Thymus (tissue), 11 donors: ENCODE measurements around the gene TMEM267. TPM values are rescaled to one million over a fixed set of nuclear protein-coding genes. Genes with fewer than 3 reads are reported as not detected.
"Not testable (repeated sequence)": the region's sequence is repeated elsewhere in the genome, so short reads cannot be mapped to it uniquely, and the experiment has no call there.

Source experiments
- DNase-seq, 9 donors: peaks; one replicate each; pipeline ENCODE4 v3.0.0-alpha.2; 2013; ENCODE audit warnings: low spot score in 9 of 9, low read depth in 6 of 9, missing footprints in 1 of 9
- H3K27ac ChIP-seq, 2 donors: one replicate each; pipeline ENCODE4 v1.5.1; 2013; ENCODE audit warnings: control low read depth in 1 of 2, low read depth in 1 of 2, low read length in 1 of 2, mild to moderate bottlenecking in 1 of 2, moderate library complexity in 1 of 2
- H3K27me3 ChIP-seq, 2 donors: one replicate each; pipeline ENCODE4 v1.5.1; 2013; ENCODE audit warnings: low read length in 1 of 2; ENCODE audit not compliant: control insufficient read depth in 2 of 2, insufficient read depth in 1 of 2
- H3K36me3 ChIP-seq, 2 donors: one replicate each; pipeline ENCODE4 v1.5.1; 2013; ENCODE audit warnings: low read length in 1 of 2, mild to moderate bottlenecking in 1 of 2, moderate library complexity in 1 of 2; ENCODE audit not compliant: control insufficient read depth in 2 of 2, insufficient read depth in 2 of 2
- H3K4me1 ChIP-seq, 2 donors: one replicate each; pipeline ENCODE4 v1.5.1; 2013; ENCODE audit warnings: low read length in 2 of 2; ENCODE audit not compliant: control insufficient read depth in 2 of 2, insufficient read depth in 2 of 2
- H3K4me3 ChIP-seq, 2 donors: one replicate each; pipeline ENCODE4 v1.5.1; 2013; ENCODE audit warnings: low read length in 2 of 2, control low read depth in 1 of 2, mild to moderate bottlenecking in 1 of 2
- H3K9me3 ChIP-seq, 2 donors: one replicate each; pipeline ENCODE4 v1.5.1; 2013; ENCODE audit warnings: low read length in 1 of 2, mild to moderate bottlenecking in 1 of 2; ENCODE audit not compliant: control insufficient read depth in 2 of 2, insufficient read depth in 1 of 2
- WGBS: extraction: QIAGEN DNeasy Blood & Tissue Kit; methylation state at CpG from one replicate; pipeline ENCODE4 v1.1.7; 2013; 5-methylcytosine and 5-hydroxymethylcytosine counted together
- polyA plus RNA-seq: library from polyadenylated mRNA; stranded (reverse); fragments of 200-250 nt; gene quantifications from one replicate; pipeline ENCODE4 v1.2.3, GENCODE V29; 2013
- total RNA-seq: library from RNA; stranded (reverse); fragments of 120-200 nt; gene quantifications from one replicate; pipeline ENCODE4 v1.2.4, GENCODE V29; 2013
- donor health status: healthy.

Gene TMEM267
- total and polyA plus RNA-seq, 2 donors, result 12.4 to 20.6 TPM

DNA sequence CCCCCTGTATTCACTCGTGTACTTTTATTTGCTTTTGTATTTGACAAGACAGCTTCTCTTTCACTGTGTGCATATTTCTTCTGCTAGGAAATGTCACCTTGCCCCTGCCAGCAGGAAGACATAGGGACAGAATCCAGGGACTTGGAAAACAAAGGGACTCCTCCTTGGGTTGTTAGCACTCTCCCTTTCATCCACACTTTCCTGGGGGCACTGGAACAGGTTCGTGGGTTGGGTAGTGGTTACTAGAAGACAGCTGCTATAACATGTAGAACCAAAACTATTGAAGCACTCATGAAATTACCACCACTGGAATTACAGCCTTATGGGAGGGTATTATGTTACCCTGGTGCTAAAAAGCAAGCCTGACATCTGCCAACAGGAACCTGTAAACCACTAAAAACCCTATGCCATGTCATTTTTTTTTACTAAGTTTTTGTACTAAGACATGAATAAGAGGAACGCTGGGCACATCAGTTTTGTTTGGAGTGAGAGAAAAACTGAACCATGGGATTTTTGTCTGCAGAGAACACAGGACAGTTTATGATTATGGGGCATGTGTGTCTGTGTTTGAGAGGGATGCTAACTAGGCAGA is 66.8 kb downstream of the TMEM267 start:
- no peaks in the 10 kb centered on the region for H3K4me1 ChIP-seq
- 51% methylated on average over 3 of the region's 3 CpGs for WGBS
- H3K9me3 ChIP-seq, result no peaks in the 10 kb centered on the region
- DNase-seq, result no peak
- H3K36me3 ChIP-seq, result no peaks in the 10 kb centered on the region
- H3K27ac ChIP-seq, result no peak overlapping the region
- no peak overlapping the region for H3K4me3 ChIP-seq
- no peaks in the 10 kb centered on the region for H3K27me3 ChIP-seq

DNA sequence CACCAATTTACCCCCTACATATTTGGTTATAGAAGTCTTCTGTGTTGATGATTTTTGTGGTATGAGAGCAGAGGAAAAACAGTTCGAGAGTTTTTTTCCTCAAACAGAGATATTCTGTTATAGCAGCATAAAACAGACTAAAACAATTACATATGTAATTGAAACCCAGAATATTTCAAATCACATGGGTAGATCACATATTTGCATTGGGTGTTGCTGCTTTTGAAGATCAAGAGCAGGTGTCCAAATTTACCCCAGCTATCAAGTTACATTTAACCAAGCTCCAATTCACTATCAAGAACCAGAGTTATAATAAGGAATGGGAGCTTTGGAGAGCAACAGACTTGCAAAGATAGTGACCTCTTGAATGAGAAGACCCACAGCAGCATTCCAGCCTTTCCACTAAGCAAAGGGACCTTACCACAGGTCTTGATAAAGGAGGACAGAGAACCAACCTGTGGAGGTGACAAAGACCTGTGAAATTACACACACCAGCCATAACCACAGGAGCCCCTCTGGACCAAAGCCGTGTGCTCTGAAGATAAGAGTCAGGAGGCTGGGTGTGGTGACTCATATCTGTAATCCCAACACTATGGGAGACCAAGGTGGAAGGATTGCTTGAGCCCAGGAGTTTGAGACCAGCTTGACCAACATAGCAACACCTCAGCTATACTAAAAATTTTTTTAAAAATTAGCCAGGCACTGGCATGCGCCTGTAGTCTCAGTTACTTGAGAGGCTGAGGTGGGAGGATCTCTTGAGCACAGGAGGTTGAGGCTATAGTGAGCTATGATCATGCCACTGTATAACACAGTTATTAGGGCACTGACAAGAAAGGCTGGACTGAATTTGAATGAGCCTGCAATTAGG is 67.5 kb downstream of the TMEM267 start:
- WGBS, result 92% methylated on average over 3 of the region's 3 CpGs
- H3K36me3 ChIP-seq, result no peaks in the 10 kb centered on the region

GRCh38 chr5:43413966-43414365 is 69.7 kb downstream of the TMEM267 start:
- no peak for DNase-seq

More for the DNA sequence above, 67.5 kb downstream of the TMEM267 start:
- H3K27ac ChIP-seq, result no peak overlapping the region
- no peaks in the 10 kb centered on the region for H3K27me3 ChIP-seq
- no peak overlapping the region for H3K4me3 ChIP-seq
- no peaks in the 10 kb centered on the region for H3K4me1 ChIP-seq
- DNase-seq, result no peak
- H3K9me3 ChIP-seq, result no peaks in the 10 kb centered on the region

DNA sequence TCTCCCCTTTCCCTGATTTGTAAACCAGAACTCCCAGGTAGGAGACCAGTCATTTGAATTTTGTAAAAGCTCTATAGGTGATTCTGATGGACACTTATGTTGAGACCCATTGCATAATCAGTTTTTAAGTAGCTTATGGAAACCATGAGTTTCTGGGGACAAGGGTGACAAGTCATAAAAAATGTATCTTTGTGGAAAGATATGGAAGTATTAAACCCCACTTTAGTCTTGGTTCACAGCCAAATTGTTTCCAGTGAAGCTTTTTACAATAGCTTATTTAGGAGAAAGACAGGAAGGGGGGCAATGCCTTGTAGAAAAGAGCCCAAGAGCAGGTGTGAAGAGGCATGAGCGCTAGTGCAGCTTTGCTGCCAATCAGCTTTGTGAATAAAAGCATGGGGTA is 71.0 kb downstream of the TMEM267 start:
- 100% methylated on average over 1 of the region's 1 CpG for WGBS
- Histone ChIP-seq H3K27ac (no peak overlapping the region), H3K4me1 (no peaks in the 10 kb centered on the region), H3K4me3 (no peak overlapping the region), H3K9me3 (no peaks in the 10 kb centered on the region), H3K36me3 (no peaks in the 10 kb centered on the region), H3K27me3 (no peaks in the 10 kb centered on the region)
- DNase-seq, result no peak

More at GRCh38 chr5:43413966-43414365, 69.7 kb downstream of the TMEM267 start:
- H3K36me3 ChIP-seq, result no peaks in the 10 kb centered on the region
- H3K4me3 ChIP-seq, result no peak overlapping the region
- WGBS, result 97% methylated on average over 2 of the region's 2 CpGs
- no peaks in the 10 kb centered on the region for H3K9me3 ChIP-seq
- no peak overlapping the region for H3K27ac ChIP-seq
- H3K4me1 ChIP-seq, result no peaks in the 10 kb centered on the region
- no peaks in the 10 kb centered on the region for H3K27me3 ChIP-seq

GRCh38 chr5:43412156-43412555 is 71.5 kb downstream of the TMEM267 start, which contains the start of gene CCL28:
CCL28 (minus strand) TSS chr5:43412391; CDS start chr5:43412316, 75 bp downstream.
- no peak within 1 kb of the TSS for H3K27ac ChIP-seq
- no peak within 1 kb of the TSS for H3K4me3 ChIP-seq
- DNase-seq, result no peak

DNA sequence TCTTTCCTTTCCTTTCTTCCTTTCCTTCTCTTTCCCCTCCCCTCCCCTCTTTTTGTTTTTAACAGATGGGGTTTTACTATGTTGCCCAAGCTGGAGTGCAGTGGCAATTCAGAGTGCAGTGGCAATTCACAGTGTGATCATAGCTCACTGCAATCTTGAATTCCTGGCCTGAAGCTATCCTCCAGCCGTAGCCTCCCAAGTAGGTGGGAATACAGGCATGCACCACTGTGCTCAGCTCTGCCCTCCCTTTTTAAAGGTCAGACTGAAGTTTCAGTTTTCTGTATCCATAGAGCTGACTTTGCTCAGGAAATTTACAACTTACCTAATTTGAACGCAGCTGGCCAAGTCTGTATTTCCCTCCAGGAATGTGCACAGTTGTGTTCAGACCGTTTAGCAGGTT is 72.2 kb downstream of the TMEM267 start:
- Histone ChIP-seq H3K36me3 (no peaks in the 10 kb centered on the region), H3K27me3 (no peaks in the 10 kb centered on the region), H3K4me1 (no peaks in the 10 kb centered on the region), H3K9me3 (no peaks in the 10 kb centered on the region), H3K4me3 (no peak overlapping the region), H3K27ac (no peak overlapping the region)
- no peak for DNase-seq
- WGBS, result 88% methylated on average over 3 of the region's 3 CpGs

More at GRCh38 chr5:43412156-43412555, 71.5 kb downstream of the TMEM267 start, which contains the start of gene CCL28:
- H3K36me3 ChIP-seq, result no peaks in the 10 kb centered on the region
- H3K9me3 ChIP-seq, result no peaks in the 10 kb centered on the region
- H3K27me3 ChIP-seq, result no peaks in the 10 kb centered on the region
- WGBS, result 93% methylated on average over 6 of the region's 6 CpGs
- no peaks in the 10 kb centered on the region for H3K4me1 ChIP-seq

- WGBS, result 95% methylated on average over 7 of the region's 7 CpGs
- no peaks in the 10 kb centered on the region for H3K36me3 ChIP-seq
- DNase-seq, result no peak
- H3K27me3 ChIP-seq, result no peaks in the 10 kb centered on the region
- H3K27ac ChIP-seq, result no peak overlapping the region
- no peak overlapping the region for H3K4me3 ChIP-seq
- H3K4me1 ChIP-seq, result no peaks in the 10 kb centered on the region
- no peaks in the 10 kb centered on the region for H3K9me3 ChIP-seq
Observed at GRCh38 chr5:43410414-43410813, 73.3 kb downstream of the TMEM267 start.

- DNase-seq, result no peak
- H3K27ac ChIP-seq, result no peak overlapping the region
- no peaks in the 10 kb centered on the region for H3K27me3 ChIP-seq
Observed at GRCh38 chr5:43409809-43410271, 73.8 kb downstream of the TMEM267 start.

DNA sequence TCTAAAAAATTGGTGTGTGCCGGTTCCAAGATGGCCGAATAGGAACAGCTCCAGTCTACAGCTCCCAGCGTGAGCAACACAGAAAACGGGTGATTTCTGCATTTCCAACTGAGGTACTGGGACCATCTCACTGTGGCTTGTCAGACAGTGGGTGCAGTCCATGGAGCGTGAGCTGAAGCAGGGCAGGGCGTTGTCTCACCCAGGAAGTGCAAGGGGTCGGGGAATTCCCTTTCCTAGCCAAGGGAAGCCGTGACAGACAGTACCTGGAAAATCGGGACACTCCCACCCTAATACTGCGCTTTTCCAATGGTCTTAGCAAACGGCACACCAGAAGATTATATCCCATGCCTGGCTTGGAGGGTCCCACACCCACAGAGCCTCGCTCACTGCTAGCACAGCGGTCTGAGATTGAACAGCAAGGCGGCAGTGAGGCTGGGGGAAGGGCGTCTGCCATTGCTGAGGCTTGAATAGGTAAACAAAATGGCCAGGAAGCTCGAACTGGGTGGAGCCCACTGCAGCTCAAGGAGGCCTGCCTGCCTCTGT is 81.1 kb downstream of the TMEM267 start:
- H3K36me3 ChIP-seq, H3K4me1 ChIP-seq, H3K27me3 ChIP-seq, H3K4me3 ChIP-seq, H3K27ac ChIP-seq, DNase-seq, H3K9me3 ChIP-seq: not testable (repeated sequence)
- WGBS, result 98% methylated on average over 16 of the region's 16 CpGs

More at GRCh38 chr5:43409809-43410271, 73.8 kb downstream of the TMEM267 start:
- no peaks in the 10 kb centered on the region for H3K36me3 ChIP-seq
- 91% methylated on average over 2 of the region's 2 CpGs for WGBS
- H3K4me3 ChIP-seq, result no peak overlapping the region
- no peaks in the 10 kb centered on the region for H3K4me1 ChIP-seq
- no peaks in the 10 kb centered on the region for H3K9me3 ChIP-seq
